Aorta (tissue), 5 donors: ENCODE results near the gene RBM20. TPM values are rescaled to one million over a fixed set of nuclear protein-coding genes. Genes with fewer than 3 reads are reported as not detected.

Experiments
- ATAC-seq: fragments of 200-7000 bp; cut with Tn5 transposase; one replicate; pipeline ENCODE4 v1.9.1; 2022; ENCODE audit warnings: moderate library complexity; ENCODE audit not compliant: low FRiP score
- DNase-seq, 2 donors: peaks; one replicate each; pipeline ENCODE4 v3.0.0-alpha.2; 2020
- H3K27ac ChIP-seq, 2 donors: one replicate each; pipeline ENCODE4 v1.5.1; 2013; ENCODE audit warnings: low read length in 2 of 2, mild to moderate bottlenecking in 2 of 2, moderate library complexity in 2 of 2, control low read depth in 1 of 2, inconsistent platforms in 1 of 2, low read depth in 1 of 2
- H3K27me3 ChIP-seq, 2 donors: one replicate each; pipeline ENCODE4 v1.6.1; 2013; ENCODE audit warnings: control low read depth in 1 of 2, low read length in 1 of 2, mild to moderate bottlenecking in 1 of 2, moderate library complexity in 1 of 2; ENCODE audit not compliant: insufficient read depth in 2 of 2, control insufficient read depth in 1 of 2
- H3K36me3 ChIP-seq, 2 donors: one replicate each; pipeline ENCODE4 v1.6.1; 2013; ENCODE audit warnings: control low read depth in 1 of 2, low read length in 1 of 2, mild to moderate bottlenecking in 1 of 2; ENCODE audit not compliant: insufficient read depth in 2 of 2, control insufficient read depth in 1 of 2
- H3K4me1 ChIP-seq, 2 donors: one replicate each; pipeline ENCODE4 v1.6.1; 2013; ENCODE audit warnings: low read length in 2 of 2, control low read depth in 1 of 2, mild to moderate bottlenecking in 1 of 2, moderate library complexity in 1 of 2; ENCODE audit not compliant: insufficient read depth in 2 of 2, control insufficient read depth in 1 of 2
- H3K4me3 ChIP-seq, 2 donors: one replicate each; pipeline ENCODE4 v1.5.1; 2013; ENCODE audit warnings: low read length in 2 of 2, control low read depth in 1 of 2, mild to moderate bottlenecking in 1 of 2
- H3K9me3 ChIP-seq: one replicate; pipeline ENCODE4 v1.6.1; 2013; ENCODE audit warnings: mild to moderate bottlenecking, low read length; ENCODE audit not compliant: control insufficient read depth
- WGBS, 2 donors: extraction: QIAGEN DNeasy Blood & Tissue Kit; methylation state at CpG; one replicate each; pipeline ENCODE4 v1.1.7; 2013; 5-methylcytosine and 5-hydroxymethylcytosine counted together
- intact Hi-C, 2 donors: fragments of 100-400 bp; cut with DNase I; formaldehyde crosslinking; loops; one replicate each; pipeline versions ENCODE4 v1.14.2 to v1.15.0; 2022
- polyA plus RNA-seq, 2 donors: library from polyadenylated mRNA; stranded (reverse); fragments of 200-250 nt; gene quantifications; one replicate each; pipeline ENCODE4 v1.2.3, GENCODE V29; 2013
- total RNA-seq, 2 donors: library from RNA; stranded (reverse); fragmentation: NEBNext Ultra II Directional; extraction: Animal tissue kit (Norgen Biotek cat#: 25700); gene quantifications; one replicate each; pipeline ENCODE4 v1.2.1, GENCODE V29; 2021
- donor health status: healthy with polysubstance abuse.
- donor health status: Bipolar disorder and iron deficiency.
- donor health status: DM: no; HTN: no; CAD: no.
- donor health status: DM: no; HTN: no; CAD: no.
- donor health status: DM: yes; HTN: yes; CAD: no.

The RBM20 gene
- total and polyA plus RNA-seq, 4 donors, result 2.9 to 11.2 (median 8.0) TPM

DNA sequence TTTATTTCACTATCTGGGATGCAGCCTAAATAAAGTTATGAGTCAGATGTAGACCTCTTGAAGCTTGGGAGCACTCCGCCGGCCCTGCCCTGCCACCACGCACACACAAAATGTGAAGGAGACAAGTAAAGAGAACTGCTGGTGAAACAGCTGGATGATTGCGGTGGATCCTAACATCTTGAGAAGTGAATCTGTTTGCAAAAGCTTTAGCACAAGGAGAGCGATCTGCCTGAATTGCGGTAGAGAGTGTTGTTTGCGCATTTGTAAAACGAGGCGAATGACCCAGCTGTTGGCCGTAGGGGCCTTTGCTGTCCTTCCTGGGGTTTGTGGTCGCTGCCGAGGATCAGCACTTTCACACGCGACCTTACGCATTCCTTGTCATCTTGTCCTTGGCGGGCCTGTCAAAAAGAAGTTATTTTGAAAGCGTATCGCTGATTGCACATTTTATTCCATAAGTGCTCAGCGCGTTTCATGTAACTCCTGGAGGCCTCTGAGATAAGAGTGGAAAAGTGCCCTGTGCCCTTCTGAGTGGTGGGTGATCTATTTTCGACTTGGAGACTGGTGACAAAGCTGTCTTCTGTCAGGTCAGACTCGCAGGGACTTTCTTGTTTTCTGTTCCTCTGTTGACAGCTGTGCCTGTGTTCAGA, 40.8 kb downstream of the RBM20 start:
- intact Hi-C loops, result no loop called here
- ATAC-seq (peak; percentile 38), DNase-seq (peak in 1 of 2 donors; percentile 68)
- no peaks in the 10 kb centered on the region for H3K27me3 ChIP-seq
- peak overlapping the region; percentile 90 to 99 for H3K27ac ChIP-seq
- no peaks in the 10 kb centered on the region for H3K4me1 ChIP-seq
- peak overlapping the region in 1 of 2 donors; percentile 28 for H3K4me3 ChIP-seq
- H3K9me3 ChIP-seq, result no peaks in the 10 kb centered on the region
- 11 to 15% methylated on average over 22 of the region's 22 CpGs for WGBS, 2 donors
- H3K36me3 ChIP-seq, result no peaks in the 10 kb centered on the region

DNA sequence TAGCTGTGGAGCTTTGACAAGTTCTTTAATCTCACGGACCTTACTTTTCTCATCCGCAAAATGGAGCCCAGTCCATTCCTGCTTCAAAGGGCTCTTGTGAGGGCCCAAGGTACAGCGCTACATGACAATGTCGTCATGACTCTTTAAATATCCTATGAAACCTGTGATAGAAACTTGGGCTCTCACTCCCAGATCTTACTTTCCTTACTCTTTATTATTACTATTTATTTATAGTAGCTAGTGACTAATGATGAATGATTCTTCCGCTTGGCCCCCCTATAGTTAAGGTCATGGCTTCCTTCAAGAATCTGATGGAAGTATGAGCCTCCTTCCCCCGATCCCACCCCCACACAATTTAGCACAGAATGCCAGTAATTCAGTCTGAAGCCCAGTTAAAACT, 41.9 kb downstream of the RBM20 start:
- intact Hi-C loops, result no loop called here
- DNase-seq, result no peak
- Histone ChIP-seq H3K36me3 (no peaks in the 10 kb centered on the region), H3K9me3 (no peaks in the 10 kb centered on the region), H3K27ac (peak overlapping the region; percentile 90 to 99), H3K4me1 (no peaks in the 10 kb centered on the region), H3K27me3 (no peaks in the 10 kb centered on the region), H3K4me3 (peak overlapping the region in 1 of 2 donors; percentile 28)
- 22 to 29% methylated on average over 6 of the region's 6 CpGs for WGBS, 2 donors
- no peak for ATAC-seq

DNA sequence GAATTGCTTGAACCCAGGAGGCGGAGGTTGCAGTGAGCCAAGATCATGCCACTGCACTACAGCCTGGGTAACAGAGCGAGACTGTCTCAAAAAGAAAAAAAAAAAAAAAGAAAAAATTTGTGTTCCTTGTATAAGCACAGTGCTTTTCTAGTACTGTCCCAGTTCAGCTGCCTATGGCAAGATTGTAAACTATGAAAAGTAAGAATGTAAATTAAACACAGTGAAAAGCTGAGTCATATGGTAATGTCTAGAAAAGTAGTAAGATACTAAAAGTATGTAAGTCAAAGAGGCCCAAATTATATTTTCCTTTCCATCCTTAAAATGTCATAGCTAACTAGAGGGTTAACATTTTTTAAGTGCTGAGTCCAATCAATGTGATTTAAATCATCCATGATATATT, 42.8 kb downstream of the RBM20 start:
- Histone ChIP-seq H3K9me3 (no peaks in the 10 kb centered on the region), H3K27me3 (no peaks in the 10 kb centered on the region), H3K4me3 (no peak overlapping the region), H3K4me1 (no peaks in the 10 kb centered on the region), H3K27ac (no peak overlapping the region), H3K36me3 (no peaks in the 10 kb centered on the region)
- no peak for ATAC-seq
- intact Hi-C loops, result no loop called here
- no peak for DNase-seq
- 77 to 89% methylated on average over 2 of the region's 2 CpGs for WGBS, 2 donors

DNA sequence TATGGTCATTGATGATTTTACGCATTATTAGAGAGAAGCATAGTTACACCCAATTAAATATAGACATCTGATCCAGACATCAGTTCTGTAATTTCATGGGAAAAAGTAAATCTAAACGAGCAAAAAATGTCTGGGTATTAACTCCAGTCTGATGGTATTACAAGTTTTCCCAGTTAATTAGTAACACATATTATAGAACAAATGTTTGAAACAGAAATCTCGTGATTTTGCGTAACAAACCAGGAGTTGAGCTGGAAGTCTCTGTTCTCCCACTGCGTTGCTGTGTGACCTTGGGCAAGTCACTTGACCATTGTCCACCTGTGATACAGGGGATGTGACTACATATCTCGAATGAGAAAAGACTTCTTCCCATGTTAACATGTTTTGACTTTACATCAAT, 43.3 kb downstream of the RBM20 start:
- no peaks in the 10 kb centered on the region for H3K36me3 ChIP-seq
- intact Hi-C loops, result no loop called here
- DNase-seq (no peak), ATAC-seq (no peak)
- no peak overlapping the region for H3K27ac ChIP-seq
- H3K4me1 ChIP-seq, result no peaks in the 10 kb centered on the region
- no peaks in the 10 kb centered on the region for H3K27me3 ChIP-seq
- WGBS, 2 donors, result 90% methylated on average over 6 of the region's 6 CpGs
- H3K9me3 ChIP-seq, result no peaks in the 10 kb centered on the region
- H3K4me3 ChIP-seq, result no peak overlapping the region

DNA sequence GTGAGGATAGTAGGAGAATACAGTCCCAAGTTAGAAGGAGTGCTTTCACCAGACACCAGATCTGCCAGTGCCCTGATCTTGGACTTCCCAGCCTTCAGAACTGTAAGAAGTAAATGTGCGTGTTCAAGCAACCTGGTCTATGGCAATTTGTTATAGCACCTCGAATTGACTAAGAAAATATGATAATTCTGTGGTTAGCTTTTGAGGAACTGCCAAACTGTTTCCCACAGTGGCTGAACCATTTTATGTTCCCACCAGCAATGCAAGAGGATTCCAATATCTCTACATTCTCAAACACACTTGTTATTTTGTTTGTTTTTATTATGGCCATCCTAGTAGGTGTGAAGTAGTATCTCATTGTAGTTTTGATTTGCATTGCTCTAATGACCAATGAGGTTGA, 47.0 kb downstream of the RBM20 start:
- no peaks in the 10 kb centered on the region for H3K4me1 ChIP-seq
- intact Hi-C loops, result no loop called here

DNA sequence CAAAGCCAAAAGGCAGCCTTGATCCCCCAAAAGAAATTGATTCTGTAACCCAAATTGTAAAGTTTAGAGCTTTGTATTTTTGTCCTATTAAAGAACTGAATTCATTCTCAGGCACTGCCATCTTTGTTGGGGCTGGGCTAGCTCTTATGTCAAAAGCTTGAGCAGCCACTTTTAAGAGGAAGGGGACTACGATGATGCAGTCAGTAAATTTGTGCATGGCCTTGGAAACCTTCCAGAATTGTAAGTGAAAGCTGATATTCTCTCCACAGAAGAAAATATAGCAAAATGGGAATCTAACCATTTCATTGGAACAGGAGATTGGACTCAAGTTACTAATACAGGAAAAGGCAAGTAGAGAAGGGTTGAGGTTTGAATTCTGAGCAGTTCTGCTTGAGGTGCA, 50.1 kb downstream of the RBM20 start:
- DNase-seq, result no peak

More for the DNA sequence above, 47.0 kb downstream of the RBM20 start:
- DNase-seq (no peak), ATAC-seq (no peak)
- WGBS, 2 donors, result 94 to 96% methylated on average over 2 of the region's 2 CpGs
- Histone ChIP-seq H3K9me3 (no peaks in the 10 kb centered on the region), H3K27me3 (no peaks in the 10 kb centered on the region), H3K4me3 (no peak overlapping the region), H3K27ac (no peak overlapping the region), H3K36me3 (no peaks in the 10 kb centered on the region)

DNA sequence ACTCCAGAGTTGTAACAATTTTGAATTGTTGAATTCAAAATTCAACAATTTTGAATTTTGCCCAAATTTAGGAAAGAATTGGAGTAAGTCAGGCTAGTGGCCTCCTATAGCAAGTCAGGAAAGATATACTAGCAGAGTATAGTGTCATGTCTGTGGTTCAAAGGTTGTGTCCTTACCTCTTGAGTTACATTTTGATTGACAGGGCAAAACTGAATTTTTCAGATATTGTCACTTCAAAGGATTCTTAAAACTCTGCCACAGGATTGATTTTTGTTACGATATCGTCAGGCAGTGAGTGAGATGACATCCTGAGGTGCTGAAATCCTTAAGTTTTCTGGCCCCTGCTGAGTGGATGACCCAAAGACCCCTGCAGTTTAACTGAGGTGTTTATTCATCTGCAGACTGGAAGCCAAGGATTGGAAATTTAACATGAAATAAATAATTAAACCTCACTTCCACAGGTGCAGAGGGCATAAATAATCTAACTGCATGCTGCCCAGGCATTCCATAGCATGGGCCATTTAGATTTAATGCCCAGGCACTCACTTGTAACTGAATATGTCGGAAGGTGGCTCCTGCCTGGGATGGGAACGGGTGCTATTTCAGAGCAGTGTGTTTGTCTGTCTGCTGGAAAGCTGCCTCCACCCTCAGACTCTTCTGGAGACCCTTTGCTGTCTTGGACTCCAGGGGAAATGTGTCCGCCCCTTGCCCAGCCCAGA, 50.8 kb downstream of the RBM20 start:
- H3K4me3 ChIP-seq, result no peak overlapping the region
- no peak overlapping the region for H3K27ac ChIP-seq
- WGBS, 2 donors, result 81 to 85% methylated on average over 5 of the region's 5 CpGs
- H3K4me1 ChIP-seq, result no peaks in the 10 kb centered on the region
- no peak for DNase-seq
- no peaks in the 10 kb centered on the region for H3K9me3 ChIP-seq
- intact Hi-C loops, result loop anchor here in 1 of 2 donors (5.0 kb wide), 1 partner anchor 37 kb away; no protein-coding TSS in a partner anchor
- H3K27me3 ChIP-seq, result no peaks in the 10 kb centered on the region
- H3K36me3 ChIP-seq, result no peaks in the 10 kb centered on the region
- ATAC-seq, result no peak

More for the DNA sequence above, 50.1 kb downstream of the RBM20 start:
- Histone ChIP-seq H3K27me3 (no peaks in the 10 kb centered on the region), H3K4me1 (no peaks in the 10 kb centered on the region), H3K4me3 (no peak overlapping the region), H3K27ac (no peak overlapping the region), H3K36me3 (no peaks in the 10 kb centered on the region), H3K9me3 (no peaks in the 10 kb centered on the region)
- WGBS, 2 donors, result 55 to 70% methylated on average over 1 of the region's 1 CpG
- no peak for ATAC-seq
- intact Hi-C loops, result no loop called here

DNA sequence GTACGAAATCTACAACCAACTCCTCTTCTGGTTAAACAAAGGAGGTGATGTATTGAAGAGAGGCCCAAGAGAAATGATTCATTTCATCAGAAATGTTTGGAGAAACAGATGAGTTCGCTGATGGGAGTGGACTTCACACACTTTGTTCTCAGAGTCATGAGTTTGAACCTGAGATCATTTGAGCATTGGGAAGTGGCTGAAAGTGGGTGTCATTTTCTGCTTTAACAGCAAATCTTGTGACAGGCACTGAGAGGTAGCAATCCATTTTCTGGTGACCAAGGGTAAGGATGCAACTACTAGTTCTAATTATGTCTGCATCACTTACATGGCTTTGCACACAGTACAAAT, 51.4 kb downstream of the RBM20 start:
- Histone ChIP-seq H3K9me3 (no peaks in the 10 kb centered on the region), H3K4me1 (no peaks in the 10 kb centered on the region), H3K36me3 (no peaks in the 10 kb centered on the region), H3K27ac (no peak overlapping the region), H3K27me3 (no peaks in the 10 kb centered on the region), H3K4me3 (no peak overlapping the region)
- WGBS, 2 donors, result 74 to 84% methylated on average over 2 of the region's 2 CpGs
- no peak for DNase-seq
- intact Hi-C loops, result loop anchor here in 1 of 2 donors (5.0 kb wide), 1 partner anchor 37 kb away; no protein-coding TSS in a partner anchor
- no peak for ATAC-seq

DNA sequence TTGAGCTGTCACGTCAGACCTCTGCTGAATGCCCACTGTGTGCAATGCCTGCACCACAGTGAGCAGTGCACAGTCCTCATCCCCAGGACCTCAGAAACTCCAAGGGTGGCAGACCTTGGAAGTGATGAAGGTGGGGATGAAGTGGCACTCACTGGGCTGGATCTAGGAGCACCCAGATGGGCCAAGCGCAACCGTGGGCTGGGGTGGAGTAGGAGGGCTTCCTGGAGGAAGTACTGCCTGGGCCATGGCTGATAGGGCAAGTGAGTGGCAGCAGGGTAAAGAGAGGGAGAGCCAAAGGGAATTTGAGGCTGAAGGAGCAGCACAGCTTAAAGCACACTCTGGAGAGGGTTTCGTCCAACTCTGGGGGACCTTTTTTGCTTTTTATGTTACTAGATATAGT, 52.3 kb downstream of the RBM20 start:
- H3K36me3 ChIP-seq, result no peaks in the 10 kb centered on the region
- no peak overlapping the region for H3K27ac ChIP-seq
- intact Hi-C loops, result loop anchor here in 1 of 2 donors (5.0 kb wide), 1 partner anchor 36 kb away; no protein-coding TSS in a partner anchor
- H3K4me3 ChIP-seq, result no peak overlapping the region
- no peaks in the 10 kb centered on the region for H3K4me1 ChIP-seq
- WGBS, 2 donors, result 65 to 71% methylated on average over 4 of the region's 4 CpGs
- no peak for DNase-seq
- no peaks in the 10 kb centered on the region for H3K27me3 ChIP-seq
- no peaks in the 10 kb centered on the region for H3K9me3 ChIP-seq
- ATAC-seq, result no peak
